Stimulated activated CD4-positive, alpha-beta T cell treated with anti-CD3 and anti-CD28 coated beads, Interleukin-4, amount 100 ng/mL, for 24 hours (primary cell): ENCODE measurements around the gene GNA12.
A peak's percentile ranks its signal among the peaks of the same experiment; 100 is the strongest.
"Not testable (repeated sequence)": the region's sequence is repeated elsewhere in the genome, so short reads cannot be mapped to it uniquely, and the experiment has no call there.

ENCODE experiments used
- DNase-seq: peaks from one replicate; pipeline ENCODE4 v3.0.0-alpha.2; 2020

The GNA12 gene

DNA sequence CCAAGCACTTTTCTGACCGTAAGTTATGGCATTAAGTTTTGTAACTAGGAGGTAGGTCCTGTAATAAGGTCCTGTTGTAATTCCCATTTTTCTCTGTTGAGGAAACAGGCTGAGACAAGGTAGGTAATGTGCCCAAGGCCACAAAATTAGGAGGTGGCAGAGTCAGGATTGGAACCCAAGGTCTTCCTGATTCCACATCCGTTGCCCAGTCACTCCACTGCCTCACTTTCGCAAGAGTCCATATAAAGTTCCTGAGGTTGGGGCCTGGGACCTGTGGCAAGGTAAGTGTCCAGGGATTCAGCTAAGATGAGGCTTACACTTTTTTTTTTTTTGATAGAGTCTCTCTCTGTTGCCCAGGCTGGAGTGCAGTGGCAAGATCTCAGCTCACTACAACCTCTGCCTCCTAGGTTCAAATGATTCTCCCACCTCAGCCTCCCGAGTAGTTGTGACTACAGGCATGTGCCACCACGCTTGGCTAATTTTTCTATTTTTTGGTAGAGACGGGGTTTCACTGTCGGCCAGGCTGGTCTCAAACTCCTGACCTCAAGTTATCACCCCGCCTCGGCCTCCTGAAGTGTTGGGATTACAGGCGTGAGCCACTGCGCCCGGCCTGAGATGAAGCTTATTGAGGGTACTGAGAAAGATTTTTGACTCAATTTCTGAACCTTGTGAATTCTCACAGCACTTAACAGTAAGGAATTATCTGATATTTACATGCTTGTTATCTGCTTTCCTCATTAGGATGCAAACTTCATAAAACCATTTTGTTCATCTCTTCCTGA lies 20.3 kb upstream of the GNA12 start:
- no peak for DNase-seq

- peak; percentile 79 for DNase-seq
These were observed 19.5 kb upstream of the GNA12 start for GRCh38 chr7:2863461-2864066.

DNA sequence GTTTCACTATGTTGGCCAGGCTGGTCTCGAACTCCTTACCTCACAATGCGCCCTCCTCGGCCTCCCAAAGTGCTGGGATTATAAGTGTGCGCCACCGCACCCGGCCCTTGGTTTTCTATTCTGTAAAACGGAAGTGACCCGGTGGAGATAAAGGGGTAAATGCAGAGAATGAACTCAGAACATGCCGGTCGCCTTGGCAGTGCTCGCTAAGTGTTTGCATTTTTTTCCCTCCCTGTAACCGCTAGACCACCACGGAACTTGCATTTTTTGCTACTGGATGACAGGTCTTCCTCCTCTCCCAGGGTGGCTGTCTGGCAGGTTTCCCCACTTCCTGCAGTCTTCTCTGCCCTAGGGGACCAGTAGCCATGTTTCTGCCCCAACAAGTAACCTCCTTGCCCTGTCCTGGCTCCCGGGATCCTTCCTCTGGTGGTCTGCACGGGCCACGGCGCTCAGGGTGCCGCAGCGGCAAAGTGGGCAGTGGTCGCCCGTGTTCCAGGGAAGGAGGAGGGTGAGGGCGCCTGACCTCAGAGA lies 18.8 kb upstream of the GNA12 start:
- no peak for DNase-seq

DNA sequence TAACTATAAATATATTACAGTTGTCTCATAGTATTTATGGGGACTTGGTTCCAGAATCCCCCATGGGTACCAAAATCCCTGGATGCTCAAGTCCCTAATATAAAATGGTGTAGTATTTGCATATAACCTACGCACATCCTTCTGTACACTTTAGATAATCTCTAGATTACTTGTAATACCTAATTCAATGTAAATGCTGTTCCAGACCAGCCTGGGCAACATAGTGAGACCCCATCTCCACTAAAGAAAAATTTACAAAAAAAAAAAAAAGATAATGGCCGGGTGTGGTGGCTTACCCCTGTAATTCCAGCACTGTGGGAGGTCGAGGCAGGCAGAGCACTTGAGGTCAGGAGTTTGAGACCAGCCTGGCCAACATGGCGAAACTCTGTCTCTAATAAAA lies 17.4 kb upstream of the GNA12 start:
- DNase-seq: no peak

DNA sequence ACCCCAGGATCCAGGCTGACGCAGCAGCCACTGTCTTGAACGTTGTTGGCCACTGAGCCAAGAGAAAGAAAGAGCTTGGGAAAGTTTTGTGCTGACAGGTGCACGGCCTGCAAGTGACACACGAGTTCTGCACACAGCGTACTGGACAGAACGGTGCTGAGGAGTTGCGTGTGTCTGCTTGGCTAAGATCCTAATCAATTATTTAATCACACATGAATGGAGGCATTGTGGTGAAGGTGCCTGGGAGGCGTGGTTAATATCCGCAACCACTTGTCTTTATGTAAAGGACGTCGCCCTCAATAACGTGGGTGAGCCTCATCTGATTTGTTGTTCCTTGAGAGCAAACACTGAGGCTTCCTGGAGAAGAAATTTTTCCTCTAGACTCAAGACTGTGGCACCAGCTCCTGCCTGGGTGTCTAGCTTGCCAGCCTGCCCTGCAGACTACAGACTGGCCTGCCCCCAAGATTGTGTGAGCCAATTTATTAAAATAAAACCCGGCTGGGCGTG lies 16.6 kb upstream of the GNA12 start:
- no peak for DNase-seq

- DNase-seq: no peak
These were observed 15.8 kb upstream of the GNA12 start for GRCh38 chr7:2859952-2860351.

GRCh38 chr7:2858621-2859020 lies 14.5 kb upstream of the GNA12 start:
- DNase-seq: no peak

- no peak for DNase-seq
These were observed 12.5 kb upstream of the GNA12 start for GRCh38 chr7:2856388-2857169.

DNA sequence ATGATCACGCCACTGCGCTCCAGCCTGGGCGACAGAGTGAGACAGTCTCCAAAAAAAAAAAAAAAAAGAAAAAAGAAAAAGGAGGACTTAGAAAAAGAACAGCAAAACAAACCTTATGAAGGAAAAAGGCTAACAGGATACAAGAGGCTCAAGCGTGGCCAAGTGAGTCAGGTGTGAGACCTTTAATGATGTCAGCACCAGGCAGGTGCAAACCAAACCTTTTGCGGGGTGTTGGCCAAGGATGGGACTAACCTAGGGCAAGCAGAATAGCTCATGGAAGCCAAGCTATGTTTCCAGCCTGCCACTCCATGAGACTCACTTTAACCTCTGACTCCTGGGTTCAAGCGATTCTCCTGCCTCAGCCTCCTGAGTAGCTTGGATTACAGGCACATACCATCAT lies 11.3 kb upstream of the GNA12 start:
- no peak for DNase-seq

- DNase-seq: not testable (repeated sequence)
These were observed 9.4 kb upstream of the GNA12 start for GRCh38 chr7:2853552-2853951.

DNA sequence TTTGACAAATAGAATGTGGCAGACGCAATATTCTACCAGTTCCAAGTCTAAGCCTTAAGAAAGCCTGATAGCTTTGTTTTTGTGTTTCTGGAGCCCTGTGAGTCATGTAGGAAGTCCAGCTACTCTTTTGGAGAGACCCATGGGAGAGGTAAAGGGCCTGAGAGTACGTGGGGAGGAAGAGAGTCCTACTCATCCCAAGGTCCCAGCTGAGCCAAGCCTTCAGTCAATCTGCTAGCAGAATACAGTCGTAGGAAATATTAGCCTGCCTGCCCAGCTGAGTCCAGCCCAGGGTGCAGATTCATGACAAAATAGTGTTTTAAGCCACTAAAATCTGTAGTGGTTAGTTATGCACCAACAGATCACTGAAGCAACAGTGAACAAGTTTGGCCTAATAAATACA lies 9.0 kb upstream of the GNA12 start:
- no peak for DNase-seq

DNA sequence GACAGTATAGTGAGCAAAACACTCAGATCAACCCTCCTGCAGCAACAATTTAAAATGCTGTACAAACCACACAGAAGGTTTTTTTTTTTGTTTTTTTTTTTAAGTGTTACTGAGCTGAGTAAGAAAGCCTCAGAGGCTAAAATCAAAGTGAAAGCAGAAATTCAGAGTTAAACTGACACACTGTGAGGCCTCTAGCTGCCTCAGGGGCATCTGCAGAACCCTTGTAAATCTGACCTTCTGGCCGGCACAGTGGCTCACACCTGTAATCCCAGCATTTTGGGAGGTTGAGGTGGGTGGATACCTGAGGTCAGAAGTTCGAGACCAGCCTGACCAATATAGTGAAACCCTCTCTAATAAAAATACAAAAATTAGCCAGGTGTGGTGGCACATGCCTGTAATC lies 7.4 kb upstream of the GNA12 start:
- no peak for DNase-seq

GRCh38 chr7:2849941-2850766 lies 6.0 kb upstream of the GNA12 start:
- no peak for DNase-seq

DNA sequence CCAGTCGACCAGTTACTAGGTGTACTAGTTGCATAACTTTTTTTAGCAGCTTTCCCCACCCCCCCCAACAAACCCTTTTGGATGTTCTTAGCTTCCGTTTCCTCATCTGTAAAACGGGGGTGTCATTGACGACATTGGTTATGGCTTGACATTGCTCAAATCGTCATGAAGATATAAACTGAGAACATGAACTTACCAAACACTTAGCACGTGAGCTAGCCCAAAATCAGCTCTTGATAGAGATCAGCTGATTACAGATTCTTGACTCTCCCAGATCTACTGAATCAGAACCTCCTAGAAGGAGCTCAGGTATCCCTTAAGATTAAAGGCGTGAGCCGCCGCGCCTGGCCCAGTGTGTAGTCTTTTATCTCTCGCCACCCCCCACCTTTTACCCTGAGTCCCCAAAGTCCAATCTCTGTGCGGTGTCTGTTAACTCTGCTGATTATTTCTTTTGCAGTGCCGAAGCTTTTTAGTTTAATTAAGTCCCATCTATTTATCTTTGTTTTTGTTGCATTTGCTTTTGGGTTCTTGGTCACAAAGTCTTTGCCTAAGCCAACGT lies 1.0 kb upstream of the GNA12 start:
- DNase-seq: no peak

- peak; percentile 27 for DNase-seq
These were observed 376 bp downstream of the GNA12 start for GRCh38 chr7:2843711-2844152.

DNA sequence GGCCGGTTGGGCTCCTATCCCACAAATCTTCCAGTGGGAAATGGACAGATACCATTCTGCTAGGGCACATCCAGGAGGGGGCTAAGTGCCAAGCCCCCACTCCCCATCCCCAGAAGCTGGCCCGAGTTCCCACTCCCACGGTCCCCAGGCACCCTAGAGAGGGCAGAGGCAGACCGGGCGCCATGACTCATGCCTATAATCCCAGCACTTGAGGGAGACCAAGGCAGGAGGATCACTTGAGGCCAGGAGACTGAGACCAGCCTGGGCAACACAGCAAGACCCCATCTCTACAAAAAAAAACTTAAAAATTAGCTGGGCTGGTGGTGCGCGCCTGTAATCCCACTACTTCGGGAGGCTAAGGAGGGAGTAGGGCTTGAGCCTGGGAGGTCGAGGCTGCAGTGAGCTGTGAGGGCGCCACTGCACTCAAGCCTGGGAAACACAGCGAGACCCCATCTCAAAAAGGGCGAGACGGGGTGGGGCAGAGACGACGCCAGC lies 870 bp downstream of the GNA12 start:
- DNase-seq: no peak

DNA sequence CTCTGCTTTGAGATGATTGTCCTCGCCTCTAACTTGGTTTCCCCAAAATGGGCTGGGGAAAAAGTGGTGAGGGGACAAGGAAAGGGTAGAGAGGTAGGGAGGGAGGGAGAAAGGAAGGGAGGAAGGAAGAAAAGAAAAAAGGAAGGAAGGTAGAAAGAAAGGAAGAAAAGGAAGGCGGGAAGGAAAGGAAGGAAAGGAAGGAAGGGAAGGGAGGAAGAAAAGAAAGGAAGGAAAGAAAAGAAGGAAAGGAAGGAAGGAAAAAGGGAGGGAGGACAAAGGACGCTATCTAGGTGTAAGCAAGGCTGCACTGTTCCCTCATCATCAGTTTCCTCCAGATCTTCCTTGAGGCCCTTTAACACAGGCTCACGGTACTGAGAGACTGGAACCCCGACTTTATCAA lies 2.2 kb downstream of the GNA12 start:
- no peak for DNase-seq

GRCh38 chr7:2840458-2840857 lies 3.6 kb downstream of the GNA12 start:
- no peak for DNase-seq

GRCh38 chr7:2838873-2839578 lies 5.1 kb downstream of the GNA12 start:
- no peak for DNase-seq

DNA sequence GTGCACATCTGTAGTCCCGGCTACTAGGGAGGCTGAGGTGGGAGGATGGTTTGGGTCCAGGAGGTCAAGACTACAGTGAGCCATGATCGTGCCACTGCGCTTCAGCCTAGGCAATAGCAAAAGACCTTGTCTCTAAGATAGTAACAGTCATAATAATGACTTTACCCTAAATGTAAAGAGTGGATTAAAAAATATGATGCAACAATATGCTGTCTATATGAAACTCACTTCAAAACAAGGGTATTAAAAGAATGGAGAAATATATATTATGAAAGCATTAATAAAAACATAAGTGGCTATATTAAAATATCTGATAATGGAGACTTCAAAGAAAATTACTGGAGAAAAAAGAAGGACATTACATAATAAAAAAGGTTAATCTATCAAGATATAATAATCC lies 5.7 kb downstream of the GNA12 start:
- DNase-seq: no peak

- DNase-seq: no peak
These were observed 6.6 kb downstream of the GNA12 start for GRCh38 chr7:2837496-2837895.
